ENCODE results near the gene MAP4K5. TPM values are rescaled to one million over a fixed set of nuclear protein-coding genes. Genes with fewer than 3 reads are reported as not detected.

MAP4K5 gene
- total and polyA plus RNA-seq, 4 donors, result 7.7 to 47.1 (median 19.3) TPM

GRCh38 chr14:50528000-50528399 lies 4.4 kb downstream of the MAP4K5 start (continued):
- TF ChIP-seq JUND (IDR thresholded peaks at IDR 0.05), result no peak
- no peak for TF ChIP-seq RXRA (IDR thresholded peaks at IDR 0.05)
- TF ChIP-seq, protein P1, sequence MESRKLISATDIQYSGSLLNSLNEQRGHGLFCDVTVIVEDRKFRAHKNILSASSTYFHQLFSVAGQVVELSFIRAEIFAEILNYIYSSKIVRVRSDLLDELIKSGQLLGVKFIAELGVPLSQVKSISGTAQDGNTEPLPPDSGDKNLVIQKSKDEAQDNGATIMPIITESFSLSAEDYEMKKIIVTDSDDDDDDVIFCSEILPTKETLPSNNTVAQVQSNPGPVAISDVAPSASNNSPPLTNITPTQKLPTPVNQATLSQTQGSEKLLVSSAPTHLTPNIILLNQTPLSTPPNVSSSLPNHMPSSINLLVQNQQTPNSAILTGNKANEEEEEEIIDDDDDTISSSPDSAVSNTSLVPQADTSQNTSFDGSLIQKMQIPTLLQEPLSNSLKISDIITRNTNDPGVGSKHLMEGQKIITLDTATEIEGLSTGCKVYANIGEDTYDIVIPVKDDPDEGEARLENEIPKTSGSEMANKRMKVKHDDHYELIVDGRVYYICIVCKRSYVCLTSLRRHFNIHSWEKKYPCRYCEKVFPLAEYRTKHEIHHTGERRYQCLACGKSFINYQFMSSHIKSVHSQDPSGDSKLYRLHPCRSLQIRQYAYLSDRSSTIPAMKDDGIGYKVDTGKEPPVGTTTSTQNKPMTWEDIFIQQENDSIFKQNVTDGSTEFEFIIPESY (IDR thresholded peaks at IDR 0.05), result no peak
- no peak for TF ChIP-seq RAD21 (IDR thresholded peaks at IDR 0.05)
- TF ChIP-seq, protein P2, sequence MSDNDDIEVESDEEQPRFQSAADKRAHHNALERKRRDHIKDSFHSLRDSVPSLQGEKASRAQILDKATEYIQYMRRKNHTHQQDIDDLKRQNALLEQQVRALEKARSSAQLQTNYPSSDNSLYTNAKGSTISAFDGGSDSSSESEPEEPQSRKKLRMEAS (IDR thresholded peaks at IDR 0.05), result no peak
- no peak for TF ChIP-seq HNF4G (IDR thresholded peaks at IDR 0.05)
- no peak for TF ChIP-seq FOXA2 (IDR thresholded peaks at IDR 0.05)

- Histone ChIP-seq H3K4me1 (ENCODE audit: control insufficient read depth in 4 of 4, insufficient read depth in 4 of 4, low read length in 3 of 4) (peaks cover 0 to 6% (median 0%) of the 10 kb centered on the region in 4 donors), H3K27ac (ENCODE audit: low read depth in 1 of 2, low read length in 2 of 2) (no peak overlapping the region), H3K27me3 (ENCODE audit: control insufficient read depth in 4 of 4, insufficient read depth in 4 of 4, low read length in 3 of 4) (no peaks in the 10 kb centered on the region), H3K9ac (ENCODE audit: low read depth in 1 of 2, low read length in 2 of 2) (no peak overlapping the region), H3K36me3 (ENCODE audit: control insufficient read depth in 4 of 4, insufficient read depth in 3 of 4, low read depth in 1 of 4, low read length in 3 of 4) (peaks cover 0 to 3% (median 0%) of the 10 kb centered on the region in 4 donors), H3K9me3 (ENCODE audit: control insufficient read depth in 4 of 4, low read length in 3 of 4) (no peaks in the 10 kb centered on the region), H3K4me3 (ENCODE audit: low read depth in 1 of 3, low read length in 3 of 3) (no peak overlapping the region)
- 87% methylated on average over 6 of the region's 6 CpGs for WGBS
- DNase-seq (ENCODE audit: low spot score), result no peak
- TF ChIP-seq RAD21 (IDR thresholded peaks at IDR 0.05) (no peak), FOXA2 (IDR thresholded peaks at IDR 0.05) (no peak), EGR1 (IDR thresholded peaks at IDR 0.05; ENCODE audit: low read depth in 2 of 2) (no peak), NR2F2 (IDR thresholded peaks at IDR 0.05) (no peak), HNF4A (conservative IDR thresholded peaks at IDR 0.05) (no peak), YY1 (IDR thresholded peaks at IDR 0.05) (no peak), SP1 (IDR thresholded peaks at IDR 0.05) (no peak), HNF4G (IDR thresholded peaks at IDR 0.05) (no peak), REST (IDR thresholded peaks at IDR 0.05) (no peak), GABPA (IDR thresholded peaks at IDR 0.05 in 1 of 2, conservative IDR thresholded peaks at IDR 0.05 in 1 of 2) (no peak), RXRA (IDR thresholded peaks at IDR 0.05) (no peak), JUND (IDR thresholded peaks at IDR 0.05) (no peak)
- TF ChIP-seq, protein P2 (IDR thresholded peaks at IDR 0.05), result no peak
- TF ChIP-seq, protein P3, sequence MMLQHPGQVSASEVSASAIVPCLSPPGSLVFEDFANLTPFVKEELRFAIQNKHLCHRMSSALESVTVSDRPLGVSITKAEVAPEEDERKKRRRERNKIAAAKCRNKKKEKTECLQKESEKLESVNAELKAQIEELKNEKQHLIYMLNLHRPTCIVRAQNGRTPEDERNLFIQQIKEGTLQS (IDR thresholded peaks at IDR 0.05), result no peak
- TF ChIP-seq, protein P1 (IDR thresholded peaks at IDR 0.05), result no peak
- TF ChIP-seq, protein P4, sequence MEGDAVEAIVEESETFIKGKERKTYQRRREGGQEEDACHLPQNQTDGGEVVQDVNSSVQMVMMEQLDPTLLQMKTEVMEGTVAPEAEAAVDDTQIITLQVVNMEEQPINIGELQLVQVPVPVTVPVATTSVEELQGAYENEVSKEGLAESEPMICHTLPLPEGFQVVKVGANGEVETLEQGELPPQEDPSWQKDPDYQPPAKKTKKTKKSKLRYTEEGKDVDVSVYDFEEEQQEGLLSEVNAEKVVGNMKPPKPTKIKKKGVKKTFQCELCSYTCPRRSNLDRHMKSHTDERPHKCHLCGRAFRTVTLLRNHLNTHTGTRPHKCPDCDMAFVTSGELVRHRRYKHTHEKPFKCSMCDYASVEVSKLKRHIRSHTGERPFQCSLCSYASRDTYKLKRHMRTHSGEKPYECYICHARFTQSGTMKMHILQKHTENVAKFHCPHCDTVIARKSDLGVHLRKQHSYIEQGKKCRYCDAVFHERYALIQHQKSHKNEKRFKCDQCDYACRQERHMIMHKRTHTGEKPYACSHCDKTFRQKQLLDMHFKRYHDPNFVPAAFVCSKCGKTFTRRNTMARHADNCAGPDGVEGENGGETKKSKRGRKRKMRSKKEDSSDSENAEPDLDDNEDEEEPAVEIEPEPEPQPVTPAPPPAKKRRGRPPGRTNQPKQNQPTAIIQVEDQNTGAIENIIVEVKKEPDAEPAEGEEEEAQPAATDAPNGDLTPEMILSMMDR (IDR thresholded peaks at IDR 0.05; ENCODE audit: low read depth, low read length, missing input control), result no peak
Observed at GRCh38 chr14:50524731-50525515, 7.4 kb downstream of the MAP4K5 start.

All from liver (tissue), 9 donors.